ENCODE results near the gene REC114.

REC114 gene

DNA sequence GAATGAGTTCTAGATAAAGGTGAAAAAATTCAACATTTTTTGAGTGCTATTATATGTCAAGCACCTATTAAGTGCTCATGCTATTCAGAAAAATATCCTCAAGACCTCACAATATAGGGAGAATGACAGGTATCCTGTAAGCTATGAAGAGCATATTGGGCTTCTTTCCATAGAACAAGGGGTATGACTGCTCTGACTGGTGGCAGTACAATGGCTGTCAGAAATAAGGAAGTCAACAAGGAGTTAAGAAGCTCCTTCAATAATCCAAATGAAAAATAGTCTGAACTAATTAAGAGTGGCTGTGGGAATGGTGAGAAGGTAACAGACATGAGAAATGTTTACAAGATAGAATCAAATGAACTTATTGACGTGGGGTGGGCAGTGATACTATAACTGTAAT, 165.5 kb downstream of the REC114 start:
- no peak overlapping the region for H3K27ac ChIP-seq (ENCODE audit: low read length)
- no peaks in the 10 kb centered on the region for H3K36me3 ChIP-seq (ENCODE audit: insufficient read depth, low read depth, low read length)
- no peaks in the 10 kb centered on the region for H3K9me3 ChIP-seq (ENCODE audit: insufficient read depth, low read depth, low read length)
- no peak overlapping the region for H3K4me3 ChIP-seq (ENCODE audit: low read length)
- no peak overlapping the region for H3K9ac ChIP-seq (ENCODE audit: low read depth, low read length)
- peaks cover 9% of the 10 kb centered on the region for H3K4me1 ChIP-seq (ENCODE audit: insufficient read depth, low read length)
- no peaks in the 10 kb centered on the region; the same call in 1 of the 2 replicates for H3K27me3 ChIP-seq (ENCODE audit: insufficient read depth, low read length)

DNA sequence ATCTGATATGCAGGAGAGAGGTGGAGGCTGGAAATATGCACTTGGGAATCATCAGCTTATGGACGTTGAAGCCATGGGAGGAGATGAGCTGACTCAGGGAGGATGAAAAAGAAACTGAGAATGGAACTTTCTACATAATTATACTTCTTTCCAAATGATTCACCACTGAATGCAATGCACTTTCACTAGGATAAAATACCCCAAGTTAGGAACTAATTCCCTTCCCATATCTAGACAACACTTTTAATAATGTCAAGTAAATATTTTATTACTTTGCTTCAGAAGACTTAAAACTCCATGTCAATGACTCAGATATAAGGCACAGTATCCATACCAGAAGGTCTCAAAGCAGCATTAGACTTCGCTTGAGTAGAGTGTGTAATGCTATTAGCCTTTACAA, 166.0 kb downstream of the REC114 start:
- Histone ChIP-seq H3K9me3 (ENCODE audit: insufficient read depth, low read depth, low read length) (no peaks in the 10 kb centered on the region), H3K36me3 (ENCODE audit: insufficient read depth, low read depth, low read length) (no peaks in the 10 kb centered on the region), H3K27ac (ENCODE audit: low read length) (no peak overlapping the region), H3K4me1 (ENCODE audit: insufficient read depth, low read length) (peaks cover 9% of the 10 kb centered on the region), H3K4me3 (ENCODE audit: low read length) (no peak overlapping the region), H3K9ac (ENCODE audit: low read depth, low read length) (no peak overlapping the region), H3K27me3 (ENCODE audit: insufficient read depth, low read length) (no peaks in the 10 kb centered on the region; the same call in 1 of the 2 replicates)
